Small intestine (tissue), 7 donors: ENCODE data around the gene CCDC3. TPM values are rescaled to one million over a fixed set of nuclear protein-coding genes. Genes with fewer than 3 reads are reported as not detected.
"Not testable (repeated sequence)": the region's sequence is repeated elsewhere in the genome, so short reads cannot be mapped to it uniquely, and the experiment has no call there.

ENCODE experiments used
- DNase-seq, 2 donors: peaks; one replicate each; pipeline versions ENCODE4 v3.0.0 to v3.0.0-alpha.2; 2013
- FAIRE-seq: peaks from 2 replicates; lab custom pipeline; 2012; peaks lifted over from hg19 to GRCh38; lab: Jason Lieb, UNC
- H3K27ac ChIP-seq, 3 donors: one replicate each; pipeline ENCODE4 v1.5.1; 2013; ENCODE audit warnings: low read length in 2 of 3, mild to moderate bottlenecking in 2 of 3, control low read depth in 1 of 3, inconsistent platforms in 1 of 3, low read depth in 1 of 3, moderate library complexity in 1 of 3
- H3K27me3 ChIP-seq, 3 donors: one replicate each; pipeline ENCODE4 v1.6.1; 2013; ENCODE audit warnings: low read length in 3 of 3, inconsistent platforms in 1 of 3; ENCODE audit not compliant: control insufficient read depth in 3 of 3, insufficient read depth in 3 of 3
- H3K36me3 ChIP-seq, 3 donors: one replicate each; pipeline ENCODE4 v1.6.1; 2013; ENCODE audit warnings: low read length in 3 of 3, inconsistent platforms in 1 of 3, low read depth in 1 of 3, mild to moderate bottlenecking in 1 of 3, moderate library complexity in 1 of 3; ENCODE audit not compliant: control insufficient read depth in 3 of 3, insufficient read depth in 2 of 3
- H3K4me1 ChIP-seq, 3 donors: one replicate each; pipeline ENCODE4 v1.6.1; 2013; ENCODE audit warnings: low read length in 2 of 3, inconsistent platforms in 1 of 3, low read depth in 1 of 3, mild to moderate bottlenecking in 1 of 3, moderate library complexity in 1 of 3; ENCODE audit not compliant: control insufficient read depth in 3 of 3, insufficient read depth in 2 of 3
- H3K4me3 ChIP-seq, 3 donors: one replicate each; pipeline ENCODE4 v1.5.1; 2013; ENCODE audit warnings: low read length in 3 of 3, control low read depth in 1 of 3, inconsistent platforms in 1 of 3, low read depth in 1 of 3, mild to moderate bottlenecking in 1 of 3, moderate library complexity in 1 of 3
- H3K9me3 ChIP-seq, 2 donors: one replicate each; pipeline ENCODE4 v1.6.1; 2013; ENCODE audit warnings: low read depth in 1 of 2, low read length in 1 of 2; ENCODE audit not compliant: control insufficient read depth in 2 of 2, insufficient read depth in 1 of 2
- WGBS, 3 donors: extraction: QIAGEN DNeasy Blood & Tissue Kit; methylation state at CpG; one replicate each; pipeline ENCODE4 v1.1.7; 2013; 5-methylcytosine and 5-hydroxymethylcytosine counted together
- polyA plus RNA-seq, 4 donors: library from polyadenylated mRNA; stranded (reverse) in 3 of 4; unstranded in 1 of 4; fragments of 200-250 nt in 3 of 4; fragments of 120-200 nt in 1 of 4; gene quantifications; one replicate each; pipeline versions ENCODE4 v1.2.1 to v1.2.3, GENCODE V29; 2013
- donor health status: healthy with polysubstance abuse.
- donor health status: control.
- donor health status: control.
- donor health status: Bipolar disorder and iron deficiency.
- donor health status: healthy.

Gene CCDC3
- polyA plus RNA-seq, 4 donors = 0.22 to 8.7 (median 4.1) TPM

DNA sequence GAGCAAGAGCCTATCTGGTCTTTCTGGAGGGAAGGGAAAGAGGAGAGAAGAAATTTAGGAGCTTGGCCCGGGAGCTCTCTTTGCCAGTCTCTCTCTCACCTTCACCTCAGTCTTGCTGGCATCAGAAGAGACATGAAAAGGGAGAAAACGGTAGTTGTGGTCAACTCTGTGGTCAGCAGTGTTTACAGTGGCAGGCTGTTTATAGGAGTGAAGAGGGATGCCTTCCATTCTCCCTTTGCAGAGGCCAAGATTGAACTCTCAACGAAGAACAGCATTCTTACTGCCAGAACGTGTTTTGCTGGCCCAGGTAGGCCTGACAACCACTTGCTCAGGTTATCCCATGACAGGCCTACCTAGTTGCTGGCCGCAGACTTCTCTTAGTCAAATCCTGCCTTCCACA, 133.3 kb downstream of the CCDC3 start:
- DNase-seq (no peak), FAIRE-seq (no peak)
- Histone ChIP-seq H3K9me3 (no peaks in the 10 kb centered on the region), H3K36me3 (no peaks in the 10 kb centered on the region), H3K4me3 (no peak overlapping the region), H3K4me1 (no peaks in the 10 kb centered on the region), H3K27ac (no peak overlapping the region), H3K27me3 (no peaks in the 10 kb centered on the region)
- 66 to 76% (median 76%) methylated on average over 5 of the region's 5 CpGs for WGBS, 3 donors

DNA sequence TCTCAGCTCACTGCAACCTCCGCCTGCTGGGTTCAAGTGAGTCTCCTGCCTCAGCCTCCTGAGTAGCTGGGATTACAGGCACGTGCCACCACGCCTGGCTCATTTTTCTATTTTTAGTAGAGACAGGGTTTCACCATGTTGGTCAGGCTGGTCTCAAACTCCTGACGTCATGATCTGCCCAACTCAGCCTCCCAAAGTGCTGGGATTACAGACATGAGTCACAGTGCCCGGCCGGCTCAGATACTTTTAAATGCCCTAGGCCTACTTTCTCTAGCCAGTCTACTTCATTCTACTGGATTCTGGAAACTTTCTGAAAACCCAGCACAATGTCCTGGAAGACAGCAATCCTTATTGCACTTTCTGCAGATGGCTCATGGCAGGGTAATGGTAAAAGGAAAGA, 136.0 kb downstream of the CCDC3 start:
- not testable (repeated sequence) for H3K27ac ChIP-seq, DNase-seq, FAIRE-seq

DNA sequence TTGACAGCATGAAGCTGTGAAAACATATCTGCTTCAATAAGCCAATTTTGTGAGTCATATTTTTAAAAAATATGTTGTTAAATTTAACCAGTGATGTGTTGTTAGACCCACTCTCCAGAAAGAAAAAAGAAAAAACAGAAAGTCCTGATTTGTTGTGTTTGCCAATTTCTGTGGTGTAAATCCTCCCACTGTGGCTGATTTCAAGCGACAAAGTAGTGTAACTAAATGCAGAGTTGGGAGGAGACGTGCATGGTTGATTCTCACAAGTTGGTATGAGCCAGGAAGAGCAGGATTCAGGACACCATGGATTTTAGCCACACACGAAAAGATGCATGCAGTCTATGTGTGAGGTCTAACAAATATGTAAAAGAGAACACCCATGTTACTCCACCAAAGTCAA, 139.1 kb downstream of the CCDC3 start:
- DNase-seq (no peak), FAIRE-seq (no peak)
- Histone ChIP-seq H3K9me3 (no peaks in the 10 kb centered on the region), H3K36me3 (no peaks in the 10 kb centered on the region), H3K4me3 (no peak overlapping the region), H3K27me3 (no peaks in the 10 kb centered on the region), H3K4me1 (no peaks in the 10 kb centered on the region), H3K27ac (no peak overlapping the region)
- WGBS, 3 donors = 77 to 86% (median 77%) methylated on average over 3 of the region's 3 CpGs

More for the DNA sequence above, 136.0 kb downstream of the CCDC3 start:
- H3K9me3 ChIP-seq, H3K4me3 ChIP-seq, H3K4me1 ChIP-seq, H3K27me3 ChIP-seq, H3K36me3 ChIP-seq: not testable (repeated sequence)
- 89 to 94% (median 92%) methylated on average over 6 of the region's 6 CpGs for WGBS, 3 donors

- H3K27ac ChIP-seq = no peak overlapping the region
- no peak for DNase-seq
- FAIRE-seq = no peak
- H3K9me3 ChIP-seq = no peaks in the 10 kb centered on the region
- WGBS, 3 donors = 38 to 74% (median 39%) methylated on average over 2 of the region's 2 CpGs
- H3K36me3 ChIP-seq = no peaks in the 10 kb centered on the region
- no peaks in the 10 kb centered on the region for H3K4me1 ChIP-seq
- H3K4me3 ChIP-seq = no peak overlapping the region
- H3K27me3 ChIP-seq = peaks cover 0 to 3% (median 0%) of the 10 kb centered on the region in 3 donors
These were observed 146.5 kb downstream of the CCDC3 start for GRCh38 chr10:12854988-12855387.

DNA sequence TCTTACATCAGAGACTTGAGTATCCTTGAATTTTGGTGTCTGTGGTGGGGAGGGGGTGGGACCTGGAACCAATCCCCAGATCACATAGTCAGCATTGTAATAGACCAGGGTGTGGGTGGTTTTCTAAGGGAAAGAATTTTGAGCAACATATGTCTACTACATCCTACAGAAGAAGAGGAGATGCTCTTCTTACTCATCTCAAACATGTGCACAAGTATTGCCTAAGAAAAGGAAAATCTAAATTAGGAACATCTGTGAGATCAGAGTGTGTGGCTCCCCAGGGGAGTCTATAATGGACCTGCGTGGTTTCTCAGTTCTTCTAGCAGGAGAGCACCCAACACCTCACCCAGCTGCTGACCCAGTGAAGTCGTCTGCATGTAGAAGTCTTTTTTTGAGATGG, 148.8 kb downstream of the CCDC3 start:
- no peak overlapping the region for H3K4me3 ChIP-seq
- no peaks in the 10 kb centered on the region for H3K9me3 ChIP-seq
- 79 to 84% (median 79%) methylated on average over 2 of the region's 2 CpGs for WGBS, 3 donors
- FAIRE-seq (no peak), DNase-seq (no peak)
- H3K27ac ChIP-seq = no peak overlapping the region
- H3K4me1 ChIP-seq = no peaks in the 10 kb centered on the region
- peaks cover 0 to 3% (median 0%) of the 10 kb centered on the region in 3 donors for H3K27me3 ChIP-seq
- no peaks in the 10 kb centered on the region for H3K36me3 ChIP-seq

GRCh38 chr10:12849319-12850181, 152.0 kb downstream of the CCDC3 start:
- H3K4me1 ChIP-seq = no peaks in the 10 kb centered on the region
- no peaks in the 10 kb centered on the region for H3K36me3 ChIP-seq
- no peak for FAIRE-seq
- no peak overlapping the region for H3K27ac ChIP-seq
- no peak overlapping the region for H3K4me3 ChIP-seq
- H3K9me3 ChIP-seq = no peaks in the 10 kb centered on the region
- no peak for DNase-seq
- 45 to 65% (median 54%) methylated on average over 20 of the region's 20 CpGs for WGBS, 3 donors
- no peaks in the 10 kb centered on the region for H3K27me3 ChIP-seq

- Histone ChIP-seq H3K9me3 (no peaks in the 10 kb centered on the region), H3K27me3 (no peaks in the 10 kb centered on the region), H3K36me3 (no peaks in the 10 kb centered on the region), H3K4me1 (no peaks in the 10 kb centered on the region), H3K4me3 (no peak overlapping the region), H3K27ac (no peak overlapping the region)
- WGBS, 3 donors = 82 to 84% (median 83%) methylated on average over 11 of the region's 11 CpGs
- FAIRE-seq = no peak
- DNase-seq = no peak
These were observed 152.9 kb downstream of the CCDC3 start for GRCh38 chr10:12848439-12849173.

DNA sequence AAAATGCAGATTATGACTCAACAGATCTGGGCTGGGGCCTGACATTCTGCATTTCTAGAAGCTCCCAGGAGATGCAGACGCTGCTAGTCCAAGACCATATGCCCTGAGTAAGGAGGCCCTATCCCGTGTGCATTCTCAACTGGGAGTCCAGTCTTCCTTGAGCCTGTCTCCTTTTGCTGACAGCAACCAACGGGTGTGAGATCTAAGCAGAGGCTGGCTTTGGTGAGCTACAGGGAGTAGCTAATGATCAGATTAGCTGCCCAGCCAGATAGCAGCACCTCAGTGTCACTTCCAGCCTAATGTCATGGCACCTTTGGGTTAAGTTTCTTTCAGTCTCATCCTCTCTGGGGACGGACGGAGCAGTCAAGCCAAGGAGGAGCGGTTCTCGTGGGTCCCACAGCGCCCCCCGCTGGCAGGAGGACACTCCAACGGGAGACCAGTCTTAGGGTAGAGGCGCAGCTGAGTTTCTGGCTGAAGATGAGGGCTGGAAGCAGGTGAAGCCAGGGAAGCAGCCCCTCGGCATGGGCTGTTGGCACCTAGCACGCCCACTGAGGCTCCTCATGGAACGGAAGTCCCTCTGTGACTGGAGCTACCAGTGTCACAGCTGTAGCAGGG, 154.0 kb downstream of the CCDC3 start:
- Histone ChIP-seq H3K4me1 (no peaks in the 10 kb centered on the region), H3K4me3 (no peak overlapping the region), H3K9me3 (no peaks in the 10 kb centered on the region), H3K27ac (no peak overlapping the region), H3K27me3 (no peaks in the 10 kb centered on the region), H3K36me3 (no peaks in the 10 kb centered on the region)
- 58 to 75% (median 63%) methylated on average over 14 of the region's 14 CpGs for WGBS, 3 donors
- DNase-seq (no peak), FAIRE-seq (no peak)
